GM23338 (cell line): Measurements from ENCODE around the gene PCDHGC4. TPM values are rescaled to one million over a fixed set of nuclear protein-coding genes. Genes with fewer than 3 reads are reported as not detected.

ENCODE experiments used
- ATAC-seq: fragments of 200-7000 bp; cut with Tn5 transposase; 3 replicates; pipeline ENCODE4 v1.9.1; 2020
- DNase-seq: peaks from one replicate; pipeline ENCODE4 v3.0.0-alpha.2; 2015; ENCODE audit warnings: low spot score
- H2AFZ ChIP-seq: fragments of 200-600 bp; sonication (generic); 2 replicates; pipeline ENCODE4 v1.8.0; 2016; ENCODE audit warnings: antibody characterized with exemption, mild to moderate bottlenecking, moderate library complexity
- H3F3A ChIP-seq: fragments of 200-600 bp; sonication (generic); replicated peaks from 2 replicates; pipeline ENCODE4 v1.8.0; 2017; ENCODE audit warnings: antibody characterized with exemption, mixed run types, low read depth
- H3K27ac ChIP-seq: fragments of 200-600 bp; sonication (generic); 2 replicates; pipeline ENCODE4 v1.6.1; 2016; ENCODE audit warnings: low read depth
- H3K27me3 ChIP-seq: fragments of 200-600 bp; sonication (generic); 2 replicates; pipeline ENCODE4 v1.8.0; 2016; ENCODE audit warnings: mild to moderate bottlenecking, mixed run types, moderate library complexity; ENCODE audit not compliant: insufficient read depth
- H3K36me3 ChIP-seq: fragments of 200-600 bp; sonication (generic); 2 replicates; pipeline ENCODE4 v1.8.0; 2016; ENCODE audit warnings: mild to moderate bottlenecking; ENCODE audit not compliant: insufficient read depth
- H3K4me1 ChIP-seq: fragments of 200-600 bp; sonication (generic); 2 replicates; pipeline ENCODE4 v1.8.0; 2016; ENCODE audit warnings: mild to moderate bottlenecking, moderate library complexity; ENCODE audit not compliant: insufficient read depth
- H3K4me2 ChIP-seq: fragments of 200-600 bp; sonication (generic); 2 replicates; pipeline ENCODE4 v1.7.1; 2017; ENCODE audit warnings: mixed run types
- H3K4me3 ChIP-seq: fragments of 200-600 bp; sonication (generic); 2 replicates; pipeline ENCODE4 v1.6.1; 2016; ENCODE audit warnings: mixed run types
- H3K79me2 ChIP-seq: fragments of 200-600 bp; sonication (generic); replicated peaks from 2 replicates; pipeline ENCODE4 v1.8.0; 2017; ENCODE audit warnings: mild to moderate bottlenecking; ENCODE audit not compliant: insufficient read depth
- H3K9me2 ChIP-seq: fragments of 200-600 bp; sonication (generic); 2 replicates; pipeline ENCODE4 v1.8.0; 2017; ENCODE audit not compliant: insufficient read depth
- H4K20me1 ChIP-seq: fragments of 200-600 bp; sonication (generic); replicated peaks from 2 replicates; pipeline ENCODE4 v1.8.0; 2017; ENCODE audit warnings: mild to moderate bottlenecking; ENCODE audit not compliant: insufficient read depth
- H3K27ac Mint-ChIP-seq: 2 replicates; pipeline ENCODE4 v1.8.0; 2020; ENCODE audit warnings: inconsistent platforms, mild to moderate bottlenecking, moderate library complexity, mixed read lengths
- H3K27me3 Mint-ChIP-seq: 3 replicates; pipeline ENCODE4 v1.8.0; 2022; ENCODE audit warnings: low read depth, mild to moderate bottlenecking, moderate library complexity, mixed read lengths, inconsistent platforms; ENCODE audit not compliant: insufficient read depth, poor library complexity
- H3K36me3 Mint-ChIP-seq: 3 replicates; pipeline ENCODE4 v1.8.0; 2021; ENCODE audit warnings: low read depth, mild to moderate bottlenecking, inconsistent platforms, moderate library complexity, mixed read lengths
- H3K4me1 Mint-ChIP-seq: 3 replicates; pipeline ENCODE4 v1.8.0; 2020; ENCODE audit warnings: mild to moderate bottlenecking, inconsistent platforms, mixed read lengths
- H3K4me3 Mint-ChIP-seq: 3 replicates; pipeline ENCODE4 v1.8.0; 2021; ENCODE audit warnings: moderate library complexity, mild to moderate bottlenecking, inconsistent platforms, mixed read lengths
- H3K9me3 Mint-ChIP-seq: 3 replicates; pipeline ENCODE4 v1.8.0; 2020; ENCODE audit warnings: moderate library complexity, mild to moderate bottlenecking, inconsistent platforms, mixed read lengths
- CREB1 ChIP-seq: fragments of 250-450 bp; sonication (Bioruptor Pico); IDR thresholded peaks from 2 replicates; pipeline ENCODE4 v1.5.0; 2020; ENCODE audit warnings: low read depth, mild to moderate bottlenecking, moderate library complexity
- EZH2 ChIP-seq: fragments of 200-600 bp; sonication (generic); IDR thresholded peaks from one replicate; pipeline ENCODE4 v1.8.0; 2017; ENCODE audit warnings: antibody characterized with exemption, mild to moderate bottlenecking, low read depth; ENCODE audit not compliant: unreplicated experiment
- EZH2phosphoT487 ChIP-seq: fragments of 200-600 bp; sonication (generic); IDR thresholded peaks from one replicate; pipeline ENCODE4 v1.8.1; 2018; ENCODE audit warnings: antibody characterized with exemption; ENCODE audit not compliant: unreplicated experiment
- JUNB ChIP-seq: IDR thresholded peaks from one replicate; pipeline ENCODE4 v1.6.1; 2016; ENCODE audit warnings: antibody characterized with exemption; ENCODE audit not compliant: unreplicated experiment
- NANOG ChIP-seq: IDR thresholded peaks from 2 replicates; pipeline ENCODE4 v1.6.1; 2016; ENCODE audit warnings: antibody characterized with exemption, borderline replicate concordance
- POLR2AphosphoS5 ChIP-seq: IDR thresholded peaks from 2 replicates; pipeline ENCODE4 v1.6.1; 2016; ENCODE audit warnings: antibody characterized with exemption, low read depth
- STAT1 ChIP-seq: IDR thresholded peaks from one replicate; pipeline ENCODE4 v1.6.1; 2016; ENCODE audit warnings: antibody characterized with exemption; ENCODE audit not compliant: unreplicated experiment
- ZNF114 ChIP-seq: fragments of 250-450 bp; sonication (Bioruptor Pico); IDR thresholded peaks from 2 replicates; pipeline ENCODE4 v1.5.0; 2020; ENCODE audit warnings: mild to moderate bottlenecking, moderate library complexity
- ZNF331 ChIP-seq: fragments of 250-450 bp; sonication (Bioruptor Pico); IDR thresholded peaks from 2 replicates; pipeline ENCODE4 v1.5.0; 2020; ENCODE audit warnings: low read depth, mild to moderate bottlenecking, moderate library complexity
- polyA plus RNA-seq: library from polyadenylated mRNA; unstranded; fragments of >200 nt; fragmentation: Nextera tagmentation; extraction: Ambion mirVana; gene quantifications from 2 replicates; pipeline ENCODE4 v1.2.1, GENCODE V29; 2016
- total RNA-seq: library from RNA; depleted of rRNA; stranded (reverse); fragments of >200 nt; shearing (Covaris generic); gene quantifications from 2 replicates; pipeline ENCODE4 v1.2.3, GENCODE V29; 2014
- TF ChIP-seq, protein P1 (sequence below): fragments of 250-450 bp; sonication (Bioruptor Pico); IDR thresholded peaks from 2 replicates; pipeline ENCODE4 v1.5.0; 2020; ENCODE audit warnings: mild to moderate bottlenecking, moderate library complexity
- TF ChIP-seq, protein P2 (sequence below), 2 experiments: fragments of 200-600 bp in 1 of 2; sonication (generic) in 1 of 2; conservative IDR thresholded peaks; 2 replicates each; pipeline versions ENCODE4 v1.5.1 to v1.6.1; 2016 to 2017; ENCODE audit warnings: antibody characterized with exemption in 2 of 2, low read depth in 2 of 2, mild to moderate bottlenecking in 2 of 2, moderate library complexity in 1 of 2
- TF ChIP-seq, protein P3 (sequence below): IDR thresholded peaks from 2 replicates; pipeline ENCODE4 v1.6.1; 2016; ENCODE audit warnings: antibody characterized with exemption
- TF ChIP-seq, protein P4 (sequence below): IDR thresholded peaks from one replicate; pipeline ENCODE4 v1.6.1; 2018; ENCODE audit warnings: antibody characterized with exemption; ENCODE audit not compliant: unreplicated experiment

The PCDHGC4 gene
- total and polyA plus RNA-seq, 2 experiments from 2014 or later = 0.31 to 3.0 TPM

DNA sequence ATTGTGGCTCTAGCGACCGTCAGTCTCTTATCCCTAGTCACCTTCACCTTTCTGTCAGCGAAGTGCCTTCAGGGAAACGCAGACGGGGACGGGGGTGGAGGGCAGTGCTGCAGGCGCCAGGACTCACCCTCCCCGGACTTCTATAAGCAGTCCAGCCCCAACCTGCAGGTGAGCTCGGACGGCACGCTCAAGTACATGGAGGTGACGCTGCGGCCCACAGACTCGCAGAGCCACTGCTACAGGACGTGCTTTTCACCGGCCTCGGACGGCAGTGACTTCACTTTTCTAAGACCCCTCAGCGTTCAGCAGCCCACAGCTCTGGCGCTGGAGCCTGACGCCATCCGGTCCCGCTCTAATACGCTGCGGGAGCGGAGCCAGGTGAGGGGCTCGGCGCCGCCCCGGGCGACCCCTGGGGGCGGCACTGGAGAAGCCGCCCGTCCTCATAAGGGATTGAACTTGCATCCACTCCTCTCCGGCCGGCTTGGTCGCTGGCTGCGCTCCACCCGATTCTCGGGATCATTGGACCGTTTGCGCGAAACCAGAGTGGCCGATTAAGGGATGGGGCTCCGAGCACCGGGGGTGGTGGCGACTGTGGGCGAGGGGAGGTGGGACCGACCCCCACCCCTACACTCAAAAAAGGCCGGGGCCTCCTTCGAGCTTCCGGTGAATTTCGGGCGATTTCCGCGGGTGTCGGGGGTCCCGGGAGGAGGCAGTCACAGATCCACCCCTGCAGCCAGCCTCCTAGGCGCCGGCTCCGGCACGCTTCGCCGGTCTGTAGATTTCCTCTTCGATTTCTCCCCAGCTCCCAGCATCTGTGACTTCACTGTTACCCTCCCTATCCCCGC, 6.7 kb downstream of the PCDHGC4 start:
- DNase-seq (peak; percentile 75), ATAC-seq (peak; percentile 47)
- Histone ChIP-seq H3K79me2 (no peaks in the 10 kb centered on the region), H4K20me1 (peaks cover 3% of the 10 kb centered on the region; the same call in 1 of the 2 replicates), H3K36me3 (no peaks in the 10 kb centered on the region), H2AFZ (peak overlapping the region; percentile 59), H3K4me1 (peaks cover 41% of the 10 kb centered on the region), H3K27ac (no peak overlapping the region), H3K4me3 (peak overlapping the region; percentile 76), H3K9me2 (no peaks in the 10 kb centered on the region), H3K4me2 (peak overlapping the region; percentile 93), H3K27me3 (peaks cover 65% of the 10 kb centered on the region), H3F3A (0 out of 2 replicates have a peak, but pooled peaks cover 10% of the 10 kb centered on the region)
- Mint-ChIP-seq H3K27ac (no peak overlapping the region), H3K4me3 (peak overlapping the region; percentile 77), H3K27me3 (peaks cover 60% of the 10 kb centered on the region), H3K36me3 (peaks cover 15% of the 10 kb centered on the region), H3K9me3 (no peaks in the 10 kb centered on the region), H3K4me1 (peaks cover 58% of the 10 kb centered on the region)
- TF ChIP-seq, protein P1, sequence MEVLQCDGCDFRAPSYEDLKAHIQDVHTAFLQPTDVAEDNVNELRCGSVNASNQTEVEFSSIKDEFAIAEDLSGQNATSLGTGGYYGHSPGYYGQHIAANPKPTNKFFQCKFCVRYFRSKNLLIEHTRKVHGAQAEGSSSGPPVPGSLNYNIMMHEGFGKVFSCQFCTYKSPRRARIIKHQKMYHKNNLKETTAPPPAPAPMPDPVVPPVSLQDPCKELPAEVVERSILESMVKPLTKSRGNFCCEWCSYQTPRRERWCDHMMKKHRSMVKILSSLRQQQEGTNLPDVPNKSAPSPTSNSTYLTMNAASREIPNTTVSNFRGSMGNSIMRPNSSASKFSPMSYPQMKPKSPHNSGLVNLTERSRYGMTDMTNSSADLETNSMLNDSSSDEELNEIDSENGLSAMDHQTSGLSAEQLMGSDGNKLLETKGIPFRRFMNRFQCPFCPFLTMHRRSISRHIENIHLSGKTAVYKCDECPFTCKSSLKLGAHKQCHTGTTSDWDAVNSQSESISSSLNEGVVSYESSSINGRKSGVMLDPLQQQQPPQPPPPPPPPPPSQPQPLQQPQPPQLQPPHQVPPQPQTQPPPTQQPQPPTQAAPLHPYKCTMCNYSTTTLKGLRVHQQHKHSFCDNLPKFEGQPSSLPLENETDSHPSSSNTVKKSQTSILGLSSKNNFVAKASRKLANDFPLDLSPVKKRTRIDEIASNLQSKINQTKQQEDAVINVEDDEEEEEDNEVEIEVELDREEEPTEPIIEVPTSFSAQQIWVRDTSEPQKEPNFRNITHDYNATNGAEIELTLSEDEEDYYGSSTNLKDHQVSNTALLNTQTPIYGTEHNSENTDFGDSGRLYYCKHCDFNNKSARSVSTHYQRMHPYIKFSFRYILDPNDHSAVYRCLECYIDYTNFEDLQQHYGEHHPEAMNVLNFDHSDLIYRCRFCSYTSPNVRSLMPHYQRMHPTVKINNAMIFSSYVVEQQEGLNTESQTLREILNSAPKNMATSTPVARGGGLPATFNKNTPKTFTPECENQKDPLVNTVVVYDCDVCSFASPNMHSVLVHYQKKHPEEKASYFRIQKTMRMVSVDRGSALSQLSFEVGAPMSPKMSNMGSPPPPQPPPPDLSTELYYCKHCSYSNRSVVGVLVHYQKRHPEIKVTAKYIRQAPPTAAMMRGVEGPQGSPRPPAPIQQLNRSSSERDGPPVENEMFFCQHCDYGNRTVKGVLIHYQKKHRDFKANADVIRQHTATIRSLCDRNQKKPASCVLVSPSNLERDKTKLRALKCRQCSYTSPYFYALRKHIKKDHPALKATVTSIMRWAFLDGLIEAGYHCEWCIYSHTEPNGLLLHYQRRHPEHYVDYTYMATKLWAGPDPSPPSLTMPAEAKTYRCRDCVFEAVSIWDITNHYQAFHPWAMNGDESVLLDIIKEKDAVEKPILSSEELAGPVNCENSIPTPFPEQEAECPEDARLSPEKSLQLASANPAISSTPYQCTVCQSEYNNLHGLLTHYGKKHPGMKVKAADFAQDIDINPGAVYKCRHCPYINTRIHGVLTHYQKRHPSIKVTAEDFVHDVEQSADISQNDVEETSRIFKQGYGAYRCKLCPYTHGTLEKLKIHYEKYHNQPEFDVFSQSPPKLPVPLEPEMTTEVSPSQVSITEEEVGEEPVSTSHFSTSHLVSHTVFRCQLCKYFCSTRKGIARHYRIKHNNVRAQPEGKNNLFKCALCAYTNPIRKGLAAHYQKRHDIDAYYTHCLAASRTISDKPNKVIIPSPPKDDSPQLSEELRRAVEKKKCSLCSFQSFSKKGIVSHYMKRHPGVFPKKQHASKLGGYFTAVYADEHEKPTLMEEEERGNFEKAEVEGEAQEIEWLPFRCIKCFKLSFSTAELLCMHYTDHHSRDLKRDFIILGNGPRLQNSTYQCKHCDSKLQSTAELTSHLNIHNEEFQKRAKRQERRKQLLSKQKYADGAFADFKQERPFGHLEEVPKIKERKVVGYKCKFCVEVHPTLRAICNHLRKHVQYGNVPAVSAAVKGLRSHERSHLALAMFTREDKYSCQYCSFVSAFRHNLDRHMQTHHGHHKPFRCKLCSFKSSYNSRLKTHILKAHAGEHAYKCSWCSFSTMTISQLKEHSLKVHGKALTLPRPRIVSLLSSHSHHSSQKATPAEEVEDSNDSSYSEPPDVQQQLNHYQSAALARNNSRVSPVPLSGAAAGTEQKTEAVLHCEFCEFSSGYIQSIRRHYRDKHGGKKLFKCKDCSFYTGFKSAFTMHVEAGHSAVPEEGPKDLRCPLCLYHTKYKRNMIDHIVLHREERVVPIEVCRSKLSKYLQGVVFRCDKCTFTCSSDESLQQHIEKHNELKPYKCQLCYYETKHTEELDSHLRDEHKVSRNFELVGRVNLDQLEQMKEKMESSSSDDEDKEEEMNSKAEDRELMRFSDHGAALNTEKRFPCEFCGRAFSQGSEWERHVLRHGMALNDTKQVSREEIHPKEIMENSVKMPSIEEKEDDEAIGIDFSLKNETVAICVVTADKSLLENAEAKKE (CRISPR knock-in tag) = no peak
- TF ChIP-seq, protein P2, sequence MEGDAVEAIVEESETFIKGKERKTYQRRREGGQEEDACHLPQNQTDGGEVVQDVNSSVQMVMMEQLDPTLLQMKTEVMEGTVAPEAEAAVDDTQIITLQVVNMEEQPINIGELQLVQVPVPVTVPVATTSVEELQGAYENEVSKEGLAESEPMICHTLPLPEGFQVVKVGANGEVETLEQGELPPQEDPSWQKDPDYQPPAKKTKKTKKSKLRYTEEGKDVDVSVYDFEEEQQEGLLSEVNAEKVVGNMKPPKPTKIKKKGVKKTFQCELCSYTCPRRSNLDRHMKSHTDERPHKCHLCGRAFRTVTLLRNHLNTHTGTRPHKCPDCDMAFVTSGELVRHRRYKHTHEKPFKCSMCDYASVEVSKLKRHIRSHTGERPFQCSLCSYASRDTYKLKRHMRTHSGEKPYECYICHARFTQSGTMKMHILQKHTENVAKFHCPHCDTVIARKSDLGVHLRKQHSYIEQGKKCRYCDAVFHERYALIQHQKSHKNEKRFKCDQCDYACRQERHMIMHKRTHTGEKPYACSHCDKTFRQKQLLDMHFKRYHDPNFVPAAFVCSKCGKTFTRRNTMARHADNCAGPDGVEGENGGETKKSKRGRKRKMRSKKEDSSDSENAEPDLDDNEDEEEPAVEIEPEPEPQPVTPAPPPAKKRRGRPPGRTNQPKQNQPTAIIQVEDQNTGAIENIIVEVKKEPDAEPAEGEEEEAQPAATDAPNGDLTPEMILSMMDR (conservative IDR thresholded peaks at IDR 0.05; ENCODE audit: low read depth in 2 of 2) = peak; percentile 30 to 35
- TF ChIP-seq, protein P3, sequence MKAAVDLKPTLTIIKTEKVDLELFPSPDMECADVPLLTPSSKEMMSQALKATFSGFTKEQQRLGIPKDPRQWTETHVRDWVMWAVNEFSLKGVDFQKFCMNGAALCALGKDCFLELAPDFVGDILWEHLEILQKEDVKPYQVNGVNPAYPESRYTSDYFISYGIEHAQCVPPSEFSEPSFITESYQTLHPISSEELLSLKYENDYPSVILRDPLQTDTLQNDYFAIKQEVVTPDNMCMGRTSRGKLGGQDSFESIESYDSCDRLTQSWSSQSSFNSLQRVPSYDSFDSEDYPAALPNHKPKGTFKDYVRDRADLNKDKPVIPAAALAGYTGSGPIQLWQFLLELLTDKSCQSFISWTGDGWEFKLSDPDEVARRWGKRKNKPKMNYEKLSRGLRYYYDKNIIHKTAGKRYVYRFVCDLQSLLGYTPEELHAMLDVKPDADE = 0 out of 2 replicates have a peak, but pooled peaks have one; percentile 1
- TF ChIP-seq JUNB (no peak), POLR2AphosphoS5 (no peak), EZH2phosphoT487 (peak; percentile 35), EZH2 (peak; percentile 64), ZNF331 (CRISPR knock-in tag) (no peak), CREB1 (CRISPR knock-in tag) (peak; percentile 12; the same call in 1 of the 2 replicates), NANOG (no peak), STAT1 (no peak), ZNF114 (CRISPR knock-in tag) (no peak)
- TF ChIP-seq, protein P4, sequence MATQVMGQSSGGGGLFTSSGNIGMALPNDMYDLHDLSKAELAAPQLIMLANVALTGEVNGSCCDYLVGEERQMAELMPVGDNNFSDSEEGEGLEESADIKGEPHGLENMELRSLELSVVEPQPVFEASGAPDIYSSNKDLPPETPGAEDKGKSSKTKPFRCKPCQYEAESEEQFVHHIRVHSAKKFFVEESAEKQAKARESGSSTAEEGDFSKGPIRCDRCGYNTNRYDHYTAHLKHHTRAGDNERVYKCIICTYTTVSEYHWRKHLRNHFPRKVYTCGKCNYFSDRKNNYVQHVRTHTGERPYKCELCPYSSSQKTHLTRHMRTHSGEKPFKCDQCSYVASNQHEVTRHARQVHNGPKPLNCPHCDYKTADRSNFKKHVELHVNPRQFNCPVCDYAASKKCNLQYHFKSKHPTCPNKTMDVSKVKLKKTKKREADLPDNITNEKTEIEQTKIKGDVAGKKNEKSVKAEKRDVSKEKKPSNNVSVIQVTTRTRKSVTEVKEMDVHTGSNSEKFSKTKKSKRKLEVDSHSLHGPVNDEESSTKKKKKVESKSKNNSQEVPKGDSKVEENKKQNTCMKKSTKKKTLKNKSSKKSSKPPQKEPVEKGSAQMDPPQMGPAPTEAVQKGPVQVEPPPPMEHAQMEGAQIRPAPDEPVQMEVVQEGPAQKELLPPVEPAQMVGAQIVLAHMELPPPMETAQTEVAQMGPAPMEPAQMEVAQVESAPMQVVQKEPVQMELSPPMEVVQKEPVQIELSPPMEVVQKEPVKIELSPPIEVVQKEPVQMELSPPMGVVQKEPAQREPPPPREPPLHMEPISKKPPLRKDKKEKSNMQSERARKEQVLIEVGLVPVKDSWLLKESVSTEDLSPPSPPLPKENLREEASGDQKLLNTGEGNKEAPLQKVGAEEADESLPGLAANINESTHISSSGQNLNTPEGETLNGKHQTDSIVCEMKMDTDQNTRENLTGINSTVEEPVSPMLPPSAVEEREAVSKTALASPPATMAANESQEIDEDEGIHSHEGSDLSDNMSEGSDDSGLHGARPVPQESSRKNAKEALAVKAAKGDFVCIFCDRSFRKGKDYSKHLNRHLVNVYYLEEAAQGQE = no peak
